HepG2 (cell line): Measurements from ENCODE around the gene NEMF. TPM values are rescaled to one million over a fixed set of nuclear protein-coding genes. Genes with fewer than 3 reads are reported as not detected.

Experiments
- CBX5 ChIP-seq: sonication (generic); formaldehyde crosslinking; IDR thresholded peaks from 2 replicates; pipeline ENCODE4 v1.4.0; 2020; ENCODE audit warnings: missing genetic modification reagents, borderline replicate concordance
- ETV5 ChIP-seq: IDR thresholded peaks from 2 replicates; pipeline ENCODE4 v1.6.1; 2018; ENCODE audit warnings: missing biosample characterization, missing genetic modification reagents, inconsistent platforms, borderline replicate concordance
- KMT2B ChIP-seq: IDR thresholded peaks from 2 replicates; pipeline ENCODE4 v1.6.1; 2016; ENCODE audit warnings: missing genetic modification reagents, missing compliant biosample characterization
- MXI1 ChIP-seq: IDR thresholded peaks from 3 replicates; pipeline ENCODE4 v1.6.1; 2012; ENCODE audit warnings: low read depth, low read length, inconsistent platforms, borderline replicate concordance
- NFYC ChIP-seq: IDR thresholded peaks from 2 replicates; pipeline ENCODE4 v1.6.1; 2016; ENCODE audit warnings: missing genetic modification reagents, missing compliant biosample characterization
- RBM22 ChIP-seq: fragments of 200-400 bp; formaldehyde crosslinking; optimal IDR thresholded peaks from 2 replicates; pipeline ENCODE3; 2017; ENCODE audit warnings: mild to moderate bottlenecking, low read length, moderate library complexity
- RBM39 ChIP-seq: fragments of 200-400 bp; formaldehyde crosslinking; IDR thresholded peaks from one replicate; pipeline ENCODE4 v1.6.1; 2018; ENCODE audit warnings: antibody characterized with exemption, mild to moderate bottlenecking, low read depth, low read length; ENCODE audit not compliant: poor library complexity, severe bottlenecking
- RNF2 ChIP-seq: fragments of 450-650 bp; conservative IDR thresholded peaks from 2 replicates; pipeline ENCODE4 v1.6.1; 2016; ENCODE audit warnings: low read depth
- SMARCE1 ChIP-seq: fragments of 450-650 bp; IDR thresholded peaks from 2 replicates; pipeline ENCODE4 v1.6.1; 2017; ENCODE audit warnings: borderline replicate concordance
- SOX6 ChIP-seq, 2 experiments: fragments of 450-650 bp in 1 of 2; sonication (generic) in 1 of 2; formaldehyde crosslinking in 1 of 2; IDR thresholded peaks; 2 replicates each; pipeline versions ENCODE4 v1.4.0 to v1.6.1; 2017 to 2020; ENCODE audit warnings: antibody characterized with exemption in 1 of 2, mild to moderate bottlenecking in 1 of 2, missing genetic modification reagents in 1 of 2
- SRSF1 ChIP-seq: fragments of 200-400 bp; formaldehyde crosslinking; optimal IDR thresholded peaks from 2 replicates; pipeline ENCODE3; 2017; ENCODE audit warnings: mild to moderate bottlenecking, low read depth, low read length, moderate library complexity
- ZNF160 ChIP-seq: sonication (generic); formaldehyde crosslinking; IDR thresholded peaks from 2 replicates; pipeline ENCODE4 v1.8.0; 2022; ENCODE audit warnings: mild to moderate bottlenecking, inconsistent platforms, missing genetic modification reagents
- ZNF230 ChIP-seq: sonication (generic); formaldehyde crosslinking; IDR thresholded peaks from 2 replicates; pipeline ENCODE4 v1.4.0; 2020; ENCODE audit warnings: mild to moderate bottlenecking, missing genetic modification reagents
- ZNF329 ChIP-seq: sonication (generic); formaldehyde crosslinking; IDR thresholded peaks from 2 replicates; pipeline ENCODE4 v1.9.0; 2021; ENCODE audit warnings: low read depth, mild to moderate bottlenecking, missing genetic modification reagents
- ZNF547 ChIP-seq: sonication (generic); formaldehyde crosslinking; IDR thresholded peaks from 2 replicates; pipeline ENCODE4 v1.5.1; 2020; ENCODE audit warnings: mild to moderate bottlenecking, missing genetic modification reagents
- ZNF775 ChIP-seq: sonication (generic); formaldehyde crosslinking; IDR thresholded peaks from 2 replicates; pipeline ENCODE4 v1.4.0; 2020; ENCODE audit warnings: missing genetic modification reagents, mild to moderate bottlenecking, moderate library complexity, borderline replicate concordance
- ZNF777 ChIP-seq: sonication (generic); formaldehyde crosslinking; IDR thresholded peaks from 2 replicates; pipeline ENCODE4 v1.4.0; 2020; ENCODE audit warnings: missing genetic modification reagents
- polyA plus RNA-seq, 8 experiments: library from polyadenylated mRNA; depleted of rRNA in 3 of 8; stranded (reverse) in 7 of 8; unstranded in 1 of 8; fragments of >200 nt; fragmentation: Illumina TruSeq in 4 of 8; extraction: Trizol in 4 of 8; gene quantifications; 2 replicates each; pipeline versions ENCODE4 v1.2.1 to v1.2.3, GENCODE V29; 2011 to 2016; ENCODE audit warnings: low read depth in 4 of 8, missing spikeins in 1 of 8, mixed read lengths in 1 of 8; ENCODE audit not compliant: insufficient read depth in 1 of 8
- total RNA-seq, 5 experiments: library from RNA; depleted of rRNA; stranded (reverse); fragments of >200 nt; fragmentation: Illumina TruSeq; extraction: Trizol; gene quantifications; 2 replicates each; pipeline ENCODE4 v1.2.3, GENCODE V29; 2016; ENCODE audit warnings: low read depth in 1 of 5
- TF ChIP-seq, protein P1 (sequence below), 2 experiments: sonication (generic) in 1 of 2; formaldehyde crosslinking in 1 of 2; IDR thresholded peaks; 2 replicates each; pipeline versions ENCODE4 v1.4.0 to v1.6.1; 2018 to 2020; ENCODE audit warnings: missing genetic modification reagents in 2 of 2, borderline replicate concordance in 1 of 2, low read depth in 1 of 2, mild to moderate bottlenecking in 1 of 2, missing biosample characterization in 1 of 2
- TF ChIP-seq, protein P2 (sequence below): sonication (generic); formaldehyde crosslinking; conservative IDR thresholded peaks from 2 replicates; pipeline ENCODE4 v1.8.0; 2022; ENCODE audit warnings: mild to moderate bottlenecking, moderate library complexity, missing genetic modification reagents
- TF ChIP-seq, protein P3 (sequence below): sonication (generic); formaldehyde crosslinking; IDR thresholded peaks from 2 replicates; pipeline ENCODE4 v1.8.1; 2023; ENCODE audit warnings: mild to moderate bottlenecking, missing genetic modification reagents, borderline replicate concordance
- TF ChIP-seq, protein P4 (sequence below), 2 experiments: fragments of 450-650 bp in 1 of 2; sonication (generic) in 1 of 2; formaldehyde crosslinking; IDR thresholded peaks; 2 replicates each; pipeline versions ENCODE4 v1.5.0 to v1.8.0; 2020 to 2022; ENCODE audit warnings: mild to moderate bottlenecking in 1 of 2, missing genetic modification reagents in 1 of 2
- TF ChIP-seq, protein P5 (sequence below): sonication (generic); formaldehyde crosslinking; IDR thresholded peaks from 2 replicates; pipeline ENCODE4 v1.5.1; 2020; ENCODE audit warnings: missing genetic modification reagents, mild to moderate bottlenecking, borderline replicate concordance

NEMF gene
- total and polyA plus RNA-seq, 2 of the 13 experiments (the other 11 are each of a cell fraction or from before 2014, with no cell fraction given), result 21.3 to 57.9 TPM

DNA sequence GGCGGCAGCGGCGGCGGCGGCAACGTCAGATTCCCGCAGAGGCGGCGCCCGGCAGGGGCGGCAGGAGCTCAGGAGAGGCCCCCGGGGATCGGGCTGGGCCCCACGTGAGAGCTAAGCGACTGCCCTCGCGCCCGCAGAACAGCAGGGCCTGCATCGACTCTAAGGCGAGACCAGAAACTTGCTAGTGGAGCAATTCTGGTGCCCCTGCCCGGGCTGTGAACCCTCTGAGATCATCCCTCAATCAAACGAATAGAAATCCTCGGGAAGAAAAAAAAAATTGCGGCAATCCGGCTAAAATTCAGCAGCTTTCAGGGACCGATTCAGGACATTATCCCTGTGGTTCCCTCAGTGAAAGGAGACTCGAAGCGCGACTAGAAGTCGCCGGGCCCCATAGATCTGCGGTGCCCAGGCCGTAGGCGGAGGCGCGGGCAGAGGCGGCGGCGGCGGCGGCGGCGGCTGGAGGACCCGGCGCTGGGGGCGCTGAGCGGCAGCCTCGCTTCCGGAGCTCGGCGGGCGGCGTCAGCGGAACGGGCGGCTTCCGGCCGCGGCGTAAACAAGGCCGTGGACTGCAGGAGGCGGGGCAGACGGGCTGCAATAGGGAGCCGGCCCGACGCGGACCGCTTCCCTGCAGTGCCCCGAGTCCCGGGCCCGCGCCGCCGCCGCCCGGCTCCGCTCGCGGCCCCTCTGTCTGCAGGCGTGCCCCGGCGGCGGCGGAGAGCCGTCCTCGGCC lies 84.9 kb downstream of the NEMF start, which contains the start of gene KLHDC2 (continued):
- TF ChIP-seq, protein P1, sequence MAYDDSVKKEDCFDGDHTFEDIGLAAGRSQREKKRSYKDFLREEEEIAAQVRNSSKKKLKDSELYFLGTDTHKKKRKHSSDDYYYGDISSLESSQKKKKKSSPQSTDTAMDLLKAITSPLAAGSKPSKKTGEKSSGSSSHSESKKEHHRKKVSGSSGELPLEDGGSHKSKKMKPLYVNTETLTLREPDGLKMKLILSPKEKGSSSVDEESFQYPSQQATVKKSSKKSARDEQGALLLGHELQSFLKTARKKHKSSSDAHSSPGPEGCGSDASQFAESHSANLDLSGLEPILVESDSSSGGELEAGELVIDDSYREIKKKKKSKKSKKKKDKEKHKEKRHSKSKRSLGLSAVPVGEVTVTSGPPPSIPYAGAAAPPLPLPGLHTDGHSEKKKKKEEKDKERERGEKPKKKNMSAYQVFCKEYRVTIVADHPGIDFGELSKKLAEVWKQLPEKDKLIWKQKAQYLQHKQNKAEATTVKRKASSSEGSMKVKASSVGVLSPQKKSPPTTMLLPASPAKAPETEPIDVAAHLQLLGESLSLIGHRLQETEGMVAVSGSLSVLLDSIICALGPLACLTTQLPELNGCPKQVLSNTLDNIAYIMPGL (CRISPR knock-in tag; IDR thresholded peaks at IDR 0.05; ENCODE audit: borderline replicate concordance in 1 of 2, low read depth in 1 of 2), result peak; percentile 12 to 46; a peak in 3 of 4 replicates
- 0 out of 2 replicates have a peak, but pooled peaks have one; percentile 18 for TF ChIP-seq CBX5 (CRISPR knock-in tag)
- TF ChIP-seq ZNF230 (CRISPR knock-in tag), result no peak
- no peak for TF ChIP-seq RBM22
- TF ChIP-seq ZNF329 (CRISPR knock-in tag), result peak; percentile 69; the same call in 1 of the 2 replicates
- no peak for TF ChIP-seq SMARCE1
- 0 out of 2 replicates have a peak, but pooled peaks have one; percentile 43 for TF ChIP-seq RNF2
- peak; percentile 42; the same call in 1 of the 3 replicates for TF ChIP-seq MXI1
- TF ChIP-seq, protein P2, sequence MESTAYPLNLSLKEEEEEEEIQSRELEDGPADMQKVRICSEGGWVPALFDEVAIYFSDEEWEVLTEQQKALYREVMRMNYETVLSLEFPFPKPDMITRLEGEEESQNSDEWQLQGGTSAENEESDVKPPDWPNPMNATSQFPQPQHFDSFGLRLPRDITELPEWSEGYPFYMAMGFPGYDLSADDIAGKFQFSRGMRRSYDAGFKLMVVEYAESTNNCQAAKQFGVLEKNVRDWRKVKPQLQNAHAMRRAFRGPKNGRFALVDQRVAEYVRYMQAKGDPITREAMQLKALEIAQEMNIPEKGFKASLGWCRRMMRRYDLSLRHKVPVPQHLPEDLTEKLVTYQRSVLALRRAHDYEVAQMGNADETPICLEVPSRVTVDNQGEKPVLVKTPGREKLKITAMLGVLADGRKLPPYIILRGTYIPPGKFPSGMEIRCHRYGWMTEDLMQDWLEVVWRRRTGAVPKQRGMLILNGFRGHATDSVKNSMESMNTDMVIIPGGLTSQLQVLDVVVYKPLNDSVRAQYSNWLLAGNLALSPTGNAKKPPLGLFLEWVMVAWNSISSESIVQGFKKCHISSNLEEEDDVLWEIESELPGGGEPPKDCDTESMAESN (CRISPR knock-in tag), result peak; percentile 51; the same call in 1 of the 2 replicates
- no peak for TF ChIP-seq SOX6 (IDR thresholded peaks at IDR 0.05)
- no peak for TF ChIP-seq SOX6 (CRISPR knock-in tag; IDR thresholded peaks at IDR 0.05)
- no peak for TF ChIP-seq ZNF547 (CRISPR knock-in tag)
- TF ChIP-seq NFYC (CRISPR knock-in tag), result no peak
- no peak; the same call in 1 of the 2 replicates for TF ChIP-seq ZNF160 (CRISPR knock-in tag)
- peak; percentile 28 for TF ChIP-seq RBM39
- peak; percentile 93 for TF ChIP-seq ETV5 (CRISPR knock-in tag)
- no peak for TF ChIP-seq SRSF1
- TF ChIP-seq, protein P3, sequence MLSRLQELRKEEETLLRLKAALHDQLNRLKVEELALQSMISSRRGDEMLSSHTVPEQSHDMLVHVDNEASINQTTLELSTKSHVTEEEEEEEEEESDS (CRISPR knock-in tag), result no peak
- TF ChIP-seq, protein P4, sequence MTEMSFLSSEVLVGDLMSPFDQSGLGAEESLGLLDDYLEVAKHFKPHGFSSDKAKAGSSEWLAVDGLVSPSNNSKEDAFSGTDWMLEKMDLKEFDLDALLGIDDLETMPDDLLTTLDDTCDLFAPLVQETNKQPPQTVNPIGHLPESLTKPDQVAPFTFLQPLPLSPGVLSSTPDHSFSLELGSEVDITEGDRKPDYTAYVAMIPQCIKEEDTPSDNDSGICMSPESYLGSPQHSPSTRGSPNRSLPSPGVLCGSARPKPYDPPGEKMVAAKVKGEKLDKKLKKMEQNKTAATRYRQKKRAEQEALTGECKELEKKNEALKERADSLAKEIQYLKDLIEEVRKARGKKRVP (CRISPR knock-in tag; IDR thresholded peaks at IDR 0.05), result peak in 1 of 2 experiments; percentile 24; a peak in 1 of 4 replicates
- peak; percentile 67; the same call in 1 of the 2 replicates for TF ChIP-seq ZNF777
- TF ChIP-seq, protein P5, sequence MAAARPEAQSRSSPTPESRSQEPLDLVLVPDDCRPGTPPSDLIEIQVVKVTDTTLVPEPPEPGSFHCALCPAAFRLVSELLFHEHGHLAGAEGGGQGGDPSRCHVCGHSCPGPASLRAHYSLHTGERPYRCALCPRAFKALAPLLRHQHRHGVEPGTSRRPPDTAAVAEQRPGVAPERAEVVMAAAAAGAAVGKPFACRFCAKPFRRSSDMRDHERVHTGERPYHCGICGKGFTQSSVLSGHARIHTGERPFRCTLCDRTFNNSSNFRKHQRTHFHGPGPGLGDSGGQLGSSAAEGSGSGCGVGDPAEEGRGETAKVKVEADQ, result peak; percentile 84; the same call in 1 of the 2 replicates
- TF ChIP-seq KMT2B (CRISPR knock-in tag), result peak; percentile 71
- no peak for TF ChIP-seq ZNF775 (CRISPR knock-in tag)
